Glomerular visceral epithelial cell (primary cell): ENCODE results near the gene GRAMD1A.
"Not testable (repeated sequence)": the region's sequence is repeated elsewhere in the genome, so short reads cannot be mapped to it uniquely, and the experiment has no call there.

Source experiments
- DNase-seq: peaks from one replicate; pipeline ENCODE4 v3.0.0-alpha.2; 2016; ENCODE audit errors: extremely low spot score

The GRAMD1A gene

DNA sequence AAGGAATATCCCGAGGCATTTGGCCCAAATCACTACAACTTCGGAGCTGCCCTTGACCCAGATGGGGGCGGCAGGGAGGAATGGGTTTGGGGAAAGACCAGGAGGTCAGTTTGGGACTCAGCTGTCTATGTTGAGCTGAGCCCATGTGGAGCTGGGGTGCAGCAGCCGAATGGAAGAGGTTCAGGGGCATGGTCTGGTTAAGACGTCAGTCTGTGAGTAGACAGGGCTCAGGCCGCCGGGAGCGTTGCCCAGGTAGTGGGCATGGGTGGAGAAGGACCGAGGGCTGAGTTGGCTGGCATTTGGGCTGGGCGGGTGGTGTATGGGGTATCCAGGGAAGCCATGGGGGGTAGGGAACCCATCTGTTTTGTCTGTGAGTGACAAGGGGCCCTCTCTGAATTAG is 20.9 kb downstream of the GRAMD1A start:
- DNase-seq: no peak

DNA sequence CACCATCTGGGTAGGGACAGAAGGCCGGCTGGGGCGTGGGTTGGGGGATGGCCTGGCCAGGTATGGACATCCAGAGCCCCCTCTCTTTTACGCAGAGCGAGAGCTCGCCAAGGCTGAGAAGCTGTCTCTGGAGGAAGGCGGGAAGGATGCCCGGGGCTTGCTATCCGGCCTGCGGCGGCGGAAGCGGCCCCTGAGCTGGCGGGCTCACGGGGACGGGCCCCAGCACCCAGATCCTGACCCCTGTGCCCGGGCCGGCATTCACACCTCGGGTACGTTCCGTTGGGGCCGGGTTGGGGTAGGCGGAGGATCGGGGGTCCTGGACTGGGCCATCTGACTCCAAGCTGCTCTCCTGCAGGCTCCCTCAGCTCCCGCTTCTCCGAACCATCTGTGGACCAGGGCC is 21.5 kb downstream of the GRAMD1A start:
- DNase-seq: no peak

DNA sequence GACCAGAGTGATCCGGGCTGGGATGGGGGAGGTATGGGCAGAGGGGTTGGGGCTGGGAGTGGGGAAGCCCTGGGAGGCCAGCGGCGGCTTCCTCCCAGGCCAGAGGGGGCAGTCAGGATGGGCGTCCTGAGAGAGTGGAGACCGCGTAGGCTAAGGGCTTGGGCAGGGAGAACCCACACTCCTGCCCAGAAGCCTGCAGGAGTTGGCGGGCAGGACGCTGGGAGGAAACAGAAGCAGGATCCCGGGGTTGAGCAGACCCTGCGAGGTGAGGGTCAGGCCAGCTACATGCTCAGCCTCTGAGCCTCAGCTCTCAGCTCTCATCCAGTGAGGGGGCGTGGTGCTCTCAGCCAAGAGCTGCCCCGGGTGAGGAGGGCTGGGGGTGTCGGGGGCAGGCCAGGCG is 22.3 kb downstream of the GRAMD1A start:
- no peak for DNase-seq

DNA sequence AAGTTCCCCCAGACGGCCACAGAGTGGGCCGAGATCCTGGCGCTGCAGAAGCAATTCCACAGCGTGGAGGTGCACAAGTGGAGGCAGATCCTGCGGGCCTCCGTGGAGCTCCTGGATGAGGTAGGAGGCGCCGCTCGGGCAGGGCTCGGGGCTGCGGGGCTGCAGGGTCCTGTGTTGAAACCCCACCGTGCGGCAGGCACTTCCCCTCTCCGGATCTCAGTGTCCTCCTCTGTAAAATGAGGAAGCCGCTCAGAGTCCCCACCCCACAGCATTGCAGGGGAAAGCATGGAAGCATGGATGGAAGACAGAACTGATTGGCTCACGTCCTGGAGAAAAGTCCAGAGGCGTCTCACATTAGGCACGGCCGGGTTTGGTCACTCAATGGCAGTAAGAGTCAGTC is 23.3 kb downstream of the GRAMD1A start:
- no peak for DNase-seq

DNA sequence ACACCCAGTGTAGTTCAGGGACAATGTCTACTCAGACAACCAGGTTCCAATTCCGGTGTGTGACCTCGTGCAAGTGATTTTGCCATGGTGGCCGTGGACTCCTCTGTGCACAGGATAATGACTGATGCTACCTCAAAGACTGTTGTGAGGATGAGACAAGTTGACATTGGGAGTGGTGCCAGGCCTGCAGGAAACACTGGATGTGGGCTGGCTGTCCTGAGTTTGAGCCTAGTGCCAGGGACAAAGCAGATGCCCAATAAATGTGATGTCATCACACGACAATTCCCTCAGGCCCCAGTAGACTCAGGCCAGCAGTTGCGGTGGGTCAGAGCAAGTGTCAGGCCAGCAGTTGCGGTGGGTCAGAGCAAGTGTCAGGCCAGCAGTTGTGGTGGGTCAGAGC is 24.0 kb downstream of the GRAMD1A start:
- DNase-seq: no peak

- no peak for DNase-seq
Measured at GRCh38 chr19:35025969-35026368, 25.8 kb downstream of the GRAMD1A start.

DNA sequence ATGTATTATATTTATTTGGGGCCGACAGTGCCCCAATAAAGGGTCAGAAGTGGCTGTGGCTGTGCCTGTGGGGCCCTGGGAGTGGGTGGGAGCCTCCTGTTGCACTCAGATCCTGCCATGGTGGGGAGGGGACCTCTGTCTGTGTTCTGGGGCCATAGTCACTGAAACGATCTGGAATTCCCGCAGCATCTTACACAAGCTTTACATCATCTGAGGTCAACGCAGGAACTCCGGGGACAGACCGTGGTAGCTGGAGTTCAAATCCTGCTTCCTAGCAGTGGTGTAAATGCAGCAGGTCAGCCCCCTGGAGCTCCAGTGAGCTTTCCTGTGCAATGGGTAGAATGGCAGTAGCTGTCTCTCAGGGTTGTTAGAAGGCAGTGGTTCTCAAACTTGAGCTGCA is 26.3 kb downstream of the GRAMD1A start:
- no peak for DNase-seq

- DNase-seq: no peak
Measured at GRCh38 chr19:35027009-35027408, 26.9 kb downstream of the GRAMD1A start.

- DNase-seq: peak; percentile 62
Measured at GRCh38 chr19:35027851-35028599, 27.9 kb downstream of the GRAMD1A start.

DNA sequence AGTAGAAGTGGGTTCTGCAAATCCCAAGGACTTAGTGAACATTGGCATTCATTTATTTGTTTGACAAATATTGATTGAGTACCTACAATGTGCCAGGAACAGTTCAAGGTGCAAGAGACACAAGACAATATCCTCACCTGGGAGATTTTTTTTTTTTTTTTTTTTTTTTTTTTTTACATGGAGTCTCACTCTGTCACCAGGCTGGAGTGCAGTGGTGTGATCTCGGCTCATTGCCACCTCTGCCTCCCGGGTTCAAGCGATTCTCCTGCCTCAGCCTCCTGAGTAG is 28.4 kb downstream of the GRAMD1A start:
- DNase-seq: not testable (repeated sequence)

- DNase-seq: not testable (repeated sequence)
Measured at GRCh38 chr19:35029275-35029736, 29.2 kb downstream of the GRAMD1A start.

DNA sequence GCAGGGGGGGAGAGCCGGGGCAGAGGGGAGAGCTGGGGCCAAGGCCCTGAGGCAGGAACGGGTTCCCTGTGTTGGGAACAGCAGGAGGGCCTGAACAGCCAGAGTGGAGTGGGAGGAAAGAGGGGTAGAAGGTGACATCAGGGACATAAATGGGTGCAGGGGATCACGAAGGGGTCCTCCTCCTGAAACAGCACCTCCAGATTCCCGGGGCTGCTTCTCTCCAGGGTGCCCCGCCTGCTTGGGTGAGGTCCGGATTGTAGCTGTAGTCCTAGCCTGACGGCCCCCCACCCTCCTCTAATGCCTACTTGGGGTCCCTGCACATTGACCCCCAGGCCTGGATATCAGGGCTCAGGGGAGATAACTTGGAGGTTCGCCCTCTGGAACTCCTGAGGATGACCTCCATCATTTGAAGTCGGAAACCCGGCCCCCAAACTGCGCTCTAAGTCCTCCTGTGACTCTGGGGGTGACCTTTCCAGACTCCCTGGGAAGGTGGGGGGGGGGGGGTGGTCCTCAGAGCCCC is 29.7 kb downstream of the GRAMD1A start:
- DNase-seq: no peak

- DNase-seq: peak; percentile 74
Measured at GRCh38 chr19:35030257-35031071, 30.3 kb downstream of the GRAMD1A start, which contains the start of gene SCN1B. SCN1B (plus strand) TSS chr19:35030470; CDS start chr19:35030821, 351 bp downstream.

GRCh38 chr19:35031072-35031881 is 31.2 kb downstream of the GRAMD1A start:
- peak; percentile 22 for DNase-seq

GRCh38 chr19:35032356-35032865 is 32.3 kb downstream of the GRAMD1A start:
- no peak for DNase-seq

GRCh38 chr19:35033067-35034004 is 33.2 kb downstream of the GRAMD1A start:
- DNase-seq: no peak

- no peak for DNase-seq
Measured at GRCh38 chr19:35034005-35034502, 33.9 kb downstream of the GRAMD1A start.

- DNase-seq: no peak
Measured at GRCh38 chr19:35034588-35035382, 34.7 kb downstream of the GRAMD1A start.
